SK-N-MC (cell line): ENCODE measurements around the gene EVX2.

Experiments used
- EZH2 ChIP-seq: fragments of 200-600 bp; sonication (generic); IDR thresholded peaks from one replicate; pipeline ENCODE4 v1.6.1; 2017; ENCODE audit warnings: antibody characterized with exemption
- FOXP2 ChIP-seq: optimal IDR thresholded peaks from 2 replicates; pipeline ENCODE3; 2011; ENCODE audit warnings: mild to moderate bottlenecking, moderate library complexity; ENCODE audit not compliant: insufficient read depth; ENCODE audit errors: extremely low read length, control extremely low read depth
- POLR2AphosphoS5 ChIP-seq: IDR thresholded peaks from 2 replicates; pipeline ENCODE4 v1.6.1; 2012; ENCODE audit warnings: mild to moderate bottlenecking, low read depth, low read length, borderline replicate concordance

GRCh38 chr2:176125772-176126054 is 42.0 kb upstream of the EVX2 start:
- TF ChIP-seq EZH2 (no peak), POLR2AphosphoS5 (no peak), FOXP2 (no peak)
